ENCODE measurements around the gene HOXA9.

HOXA9 gene

GRCh38 chr7:27130540-27131389 is 34.6 kb downstream of the HOXA9 start, which contains the start of gene HOXA4:
Gene HOXA4 (minus strand): TSS chr7:27130757. CDS start chr7:27130733, 24 bp downstream.
- TF ChIP-seq POLR2AphosphoS5 (IDR thresholded peaks at IDR 0.05; ENCODE audit: low read depth, low read length): no peak
- no peak for TF ChIP-seq TAF1 (IDR thresholded peaks at IDR 0.05; ENCODE audit: borderline replicate concordance, low read depth, low read length)
- no peak for TF ChIP-seq POLR2A (IDR thresholded peaks at IDR 0.05; ENCODE audit: low read depth, low read length)
- DNase-seq (ENCODE audit: insufficient read length) (no peak), FAIRE-seq (no peak)

GRCh38 chr7:27129729-27130539 is 35.4 kb downstream of the HOXA9 start:
- DNase-seq (ENCODE audit: insufficient read length) (no peak), FAIRE-seq (no peak)
- TF ChIP-seq TAF1 (IDR thresholded peaks at IDR 0.05; ENCODE audit: borderline replicate concordance, low read depth, low read length) (no peak), POLR2A (IDR thresholded peaks at IDR 0.05; ENCODE audit: low read depth, low read length) (no peak), POLR2AphosphoS5 (IDR thresholded peaks at IDR 0.05; ENCODE audit: low read depth, low read length) (no peak)

GRCh38 chr7:27128776-27129728 is 36.3 kb downstream of the HOXA9 start:
- no peak for TF ChIP-seq POLR2A (IDR thresholded peaks at IDR 0.05; ENCODE audit: low read depth, low read length)
- no peak for TF ChIP-seq POLR2AphosphoS5 (IDR thresholded peaks at IDR 0.05; ENCODE audit: low read depth, low read length)
- FAIRE-seq (no peak), DNase-seq (ENCODE audit: insufficient read length) (no peak)

- DNase-seq (ENCODE audit: insufficient read length) (no peak), FAIRE-seq (no peak)
- TF ChIP-seq TAF1 (IDR thresholded peaks at IDR 0.05; ENCODE audit: borderline replicate concordance, low read depth, low read length) (no peak), POLR2A (IDR thresholded peaks at IDR 0.05; ENCODE audit: low read depth, low read length) (no peak), POLR2AphosphoS5 (IDR thresholded peaks at IDR 0.05; ENCODE audit: low read depth, low read length) (no peak)
Observed at GRCh38 chr7:27128034-27128433, 37.3 kb downstream of the HOXA9 start.

- DNase-seq (ENCODE audit: insufficient read length) (no peak), FAIRE-seq (no peak)
- TF ChIP-seq POLR2AphosphoS5 (IDR thresholded peaks at IDR 0.05; ENCODE audit: low read depth, low read length): no peak
- TF ChIP-seq TAF1 (IDR thresholded peaks at IDR 0.05; ENCODE audit: borderline replicate concordance, low read depth, low read length): no peak
- TF ChIP-seq POLR2A (IDR thresholded peaks at IDR 0.05; ENCODE audit: low read depth, low read length): no peak
Observed at GRCh38 chr7:27126596-27127327, 38.6 kb downstream of the HOXA9 start.

- no peak for TF ChIP-seq POLR2AphosphoS5 (IDR thresholded peaks at IDR 0.05; ENCODE audit: low read depth, low read length)
- TF ChIP-seq TAF1 (IDR thresholded peaks at IDR 0.05; ENCODE audit: borderline replicate concordance, low read depth, low read length): no peak
- no peak for TF ChIP-seq POLR2A (IDR thresholded peaks at IDR 0.05; ENCODE audit: low read depth, low read length)
- DNase-seq (ENCODE audit: insufficient read length) (no peak), FAIRE-seq (no peak)
Observed at GRCh38 chr7:27125986-27126394, 39.3 kb downstream of the HOXA9 start.

GRCh38 chr7:27124902-27125689 is 40.2 kb downstream of the HOXA9 start:
- no peak for TF ChIP-seq TAF1 (IDR thresholded peaks at IDR 0.05; ENCODE audit: borderline replicate concordance, low read depth, low read length)
- TF ChIP-seq POLR2AphosphoS5 (IDR thresholded peaks at IDR 0.05; ENCODE audit: low read depth, low read length): no peak
- TF ChIP-seq POLR2A (IDR thresholded peaks at IDR 0.05; ENCODE audit: low read depth, low read length): no peak
- no peak for FAIRE-seq
- DNase-seq (ENCODE audit: insufficient read length): no peak

- FAIRE-seq: no peak
- TF ChIP-seq POLR2AphosphoS5 (IDR thresholded peaks at IDR 0.05; ENCODE audit: low read depth, low read length) (no peak), TAF1 (IDR thresholded peaks at IDR 0.05; ENCODE audit: borderline replicate concordance, low read depth, low read length) (no peak), POLR2A (IDR thresholded peaks at IDR 0.05; ENCODE audit: low read depth, low read length) (no peak)
- DNase-seq (ENCODE audit: insufficient read length): no peak
Observed at GRCh38 chr7:27124096-27124901, 41.0 kb downstream of the HOXA9 start.

GRCh38 chr7:27123477-27124053 is 41.8 kb downstream of the HOXA9 start:
- TF ChIP-seq POLR2A (IDR thresholded peaks at IDR 0.05; ENCODE audit: low read depth, low read length): no peak
- no peak for TF ChIP-seq POLR2AphosphoS5 (IDR thresholded peaks at IDR 0.05; ENCODE audit: low read depth, low read length)
- TF ChIP-seq TAF1 (IDR thresholded peaks at IDR 0.05; ENCODE audit: borderline replicate concordance, low read depth, low read length): no peak
- DNase-seq (ENCODE audit: insufficient read length) (no peak), FAIRE-seq (no peak)
